ENCODE data around the gene CPED1. TPM values are rescaled to one million over a fixed set of nuclear protein-coding genes. Genes with fewer than 3 reads are reported as not detected.

The CPED1 gene
- total RNA-seq, 4 donors from 2014 or later = 15.0 to 32.1 (median 21.8) TPM

GRCh38 chr7:121159553-121159952 is 171.0 kb downstream of the CPED1 start:
- no peak for DNase-seq (ENCODE audit: low spot score in 2 of 2)
- TF ChIP-seq EP300 (IDR thresholded peaks at IDR 0.05) (no peak), CTCF (IDR thresholded peaks at IDR 0.05) (no peak), POLR2A (IDR thresholded peaks at IDR 0.05) (no peak)
- 77 to 93% methylated on average over 3 of the region's 3 CpGs for WGBS, 2 donors

GRCh38 chr7:121160150-121161008 is 171.9 kb downstream of the CPED1 start:
- H3K4me1 ChIP-seq = no peaks in the 10 kb centered on the region
- no peak overlapping the region for H3K4me3 ChIP-seq
- 83 to 86% methylated on average over 4 of the region's 4 CpGs for WGBS, 2 donors
- H3K9me3 ChIP-seq = no peaks in the 10 kb centered on the region
- H3K27me3 ChIP-seq = no peaks in the 10 kb centered on the region
- no peaks in the 10 kb centered on the region for H3K36me3 ChIP-seq
- TF ChIP-seq POLR2A (IDR thresholded peaks at IDR 0.05) (no peak), EP300 (IDR thresholded peaks at IDR 0.05) (no peak), CTCF (IDR thresholded peaks at IDR 0.05) (no peak)
- H3K27ac ChIP-seq = no peak overlapping the region
- no peak for DNase-seq (ENCODE audit: low spot score in 2 of 2)

More at GRCh38 chr7:121159553-121159952, 171.0 kb downstream of the CPED1 start:
- Histone ChIP-seq H3K27ac (no peak overlapping the region), H3K4me1 (no peaks in the 10 kb centered on the region), H3K36me3 (no peaks in the 10 kb centered on the region), H3K9me3 (no peaks in the 10 kb centered on the region), H3K27me3 (no peaks in the 10 kb centered on the region), H3K4me3 (no peak overlapping the region)

- Histone ChIP-seq H3K36me3 (no peaks in the 10 kb centered on the region), H3K27ac (no peak overlapping the region), H3K4me3 (no peak overlapping the region), H3K9me3 (no peaks in the 10 kb centered on the region), H3K27me3 (no peaks in the 10 kb centered on the region), H3K4me1 (no peaks in the 10 kb centered on the region)
- no peak for DNase-seq (ENCODE audit: low spot score in 2 of 2)
- no peak for TF ChIP-seq EP300 (IDR thresholded peaks at IDR 0.05)
- TF ChIP-seq POLR2A (IDR thresholded peaks at IDR 0.05) = no peak
- TF ChIP-seq CTCF (IDR thresholded peaks at IDR 0.05) = no peak
These were observed 175.2 kb downstream of the CPED1 start for GRCh38 chr7:121163699-121164098.

- Histone ChIP-seq H3K27ac (no peak overlapping the region), H3K36me3 (no peaks in the 10 kb centered on the region), H3K4me1 (no peaks in the 10 kb centered on the region), H3K4me3 (no peak overlapping the region), H3K27me3 (no peaks in the 10 kb centered on the region), H3K9me3 (no peaks in the 10 kb centered on the region)
- no peak for DNase-seq (ENCODE audit: low spot score in 2 of 2)
- 83 to 99% methylated on average over 3 of the region's 3 CpGs for WGBS, 2 donors
- no peak for TF ChIP-seq EP300 (IDR thresholded peaks at IDR 0.05)
- no peak for TF ChIP-seq POLR2A (IDR thresholded peaks at IDR 0.05)
- no peak for TF ChIP-seq CTCF (IDR thresholded peaks at IDR 0.05)
These were observed 175.7 kb downstream of the CPED1 start for GRCh38 chr7:121164247-121164646.

GRCh38 chr7:121166916-121167315 is 178.4 kb downstream of the CPED1 start:
- WGBS, 2 donors = 56 to 64% methylated on average over 3 of the region's 3 CpGs
- Histone ChIP-seq H3K36me3 (no peaks in the 10 kb centered on the region), H3K4me3 (no peak overlapping the region), H3K9me3 (no peaks in the 10 kb centered on the region), H3K27ac (no peak overlapping the region), H3K4me1 (no peaks in the 10 kb centered on the region), H3K27me3 (no peaks in the 10 kb centered on the region)
- no peak for DNase-seq (ENCODE audit: low spot score in 2 of 2)
- no peak for TF ChIP-seq POLR2A (IDR thresholded peaks at IDR 0.05)
- no peak for TF ChIP-seq EP300 (IDR thresholded peaks at IDR 0.05)
- TF ChIP-seq CTCF (IDR thresholded peaks at IDR 0.05) = no peak

All from tibial nerve (tissue), 4 donors.